AG08396 (cell line): ENCODE measurements around the gene TPGS1.

Source experiments
- DNase-seq: peaks from one replicate; pipeline ENCODE4 v3.0.0; 2012; ENCODE audit warnings: low spot score, mixed read lengths

Gene TPGS1

DNA sequence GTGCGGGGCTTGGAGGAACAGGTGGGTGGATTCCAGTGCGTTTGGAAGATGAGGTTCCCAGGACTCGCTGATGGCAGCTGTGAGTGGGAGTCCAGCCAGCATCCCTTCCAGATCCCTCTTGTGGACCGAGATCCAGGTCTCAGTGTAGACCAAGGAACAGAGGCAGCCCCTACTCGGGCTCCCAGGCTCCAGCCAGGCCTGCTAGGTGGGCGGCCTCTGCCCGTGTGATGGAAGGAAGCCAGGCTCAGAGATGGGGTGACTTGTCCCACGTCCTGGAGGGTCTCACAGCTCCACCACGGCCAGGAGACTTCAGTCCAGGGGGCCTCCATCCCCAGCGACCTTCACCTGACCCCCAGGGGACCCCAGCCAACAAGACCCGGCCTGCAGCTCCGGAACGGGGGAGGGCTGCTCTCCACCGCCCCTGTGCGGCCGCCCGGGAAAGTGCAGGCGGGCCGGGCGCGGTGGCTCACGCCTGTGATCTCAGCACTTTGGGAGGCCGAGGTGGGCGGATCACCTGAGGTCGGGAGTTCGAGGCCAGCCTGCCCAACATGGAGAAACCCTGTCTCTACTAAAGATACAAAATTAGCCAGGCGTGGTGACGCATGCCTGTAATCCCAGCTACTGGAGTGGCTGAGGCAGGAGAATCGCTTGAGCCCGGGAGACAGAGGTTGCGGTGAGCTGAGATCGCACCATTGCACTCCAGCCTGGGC, 11.7 kb upstream of the TPGS1 start:
- DNase-seq = peak; percentile 66

DNA sequence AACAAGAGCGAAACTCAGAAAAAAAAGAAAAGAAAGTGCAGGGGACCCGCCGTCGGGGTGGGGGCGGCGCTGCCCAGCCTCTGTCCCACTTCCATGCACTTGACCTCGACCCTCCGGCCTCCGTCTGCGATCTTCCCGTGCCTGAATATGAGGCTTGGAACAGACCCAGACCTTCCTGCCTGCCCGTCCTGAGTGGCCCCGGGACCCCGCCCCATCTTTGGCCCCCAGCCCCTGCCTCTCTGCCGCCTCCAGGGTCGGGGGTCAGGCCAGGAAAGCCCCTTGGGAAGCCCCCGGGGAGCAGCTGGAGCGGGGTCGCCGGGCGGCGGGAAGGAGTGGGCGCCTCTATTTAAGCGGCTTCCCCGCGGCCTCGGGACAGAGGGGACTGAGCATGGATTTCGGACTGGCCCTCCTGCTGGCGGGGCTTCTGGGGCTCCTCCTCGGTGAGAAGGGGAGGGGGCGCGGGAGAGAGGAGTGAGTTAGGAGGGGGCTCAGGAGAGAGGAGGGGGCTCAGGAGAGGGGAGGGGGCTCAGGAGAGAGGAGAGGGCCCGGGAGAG, 11.1 kb upstream of the TPGS1 start, which contains the start of gene MADCAM1:
TSS of gene MADCAM1 (plus strand) at position 375 of the 554 bp plus-strand sequence. CDS start at position 389, 14 bp downstream.
- no peak for DNase-seq

DNA sequence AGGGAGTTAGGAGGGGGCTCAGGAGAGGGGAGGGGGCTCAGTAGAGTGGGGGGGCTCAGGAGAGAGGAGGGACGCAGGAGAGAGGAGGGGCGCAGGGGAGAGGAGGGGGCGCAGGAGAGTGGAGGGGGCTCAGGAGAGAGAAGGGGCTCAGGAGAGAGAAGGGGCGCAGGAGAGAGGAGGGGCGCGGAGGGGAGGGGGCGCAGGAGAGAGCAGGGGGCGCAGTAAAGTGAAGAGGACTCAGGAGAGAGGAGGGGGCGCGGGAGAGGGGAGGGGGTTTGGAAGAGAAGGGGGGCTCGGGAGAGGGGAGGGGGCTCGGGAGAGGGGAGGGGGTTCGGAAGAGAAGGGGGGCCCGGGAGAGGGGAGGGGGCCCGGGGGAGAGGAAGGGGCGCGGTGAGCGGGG, 10.3 kb upstream of the TPGS1 start:
- DNase-seq = no peak

DNA sequence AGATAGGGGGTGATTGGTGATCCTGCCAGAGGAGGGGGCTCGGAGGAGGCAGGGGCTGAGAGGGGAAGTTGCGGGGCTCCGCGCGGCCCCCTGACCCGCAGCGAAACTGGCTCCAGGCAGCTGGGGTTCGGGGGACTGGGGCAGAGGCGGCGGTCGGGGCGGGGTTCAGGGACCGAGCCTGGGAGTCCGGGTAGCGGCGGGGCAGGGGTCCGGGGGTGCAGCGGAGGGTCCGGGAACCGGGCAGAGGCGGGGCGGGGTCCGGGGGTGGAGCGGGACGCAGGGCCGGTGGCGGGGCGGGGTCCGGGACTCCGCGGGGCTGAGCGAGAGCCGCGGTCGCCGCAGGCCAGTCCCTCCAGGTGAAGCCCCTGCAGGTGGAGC, 9.8 kb upstream of the TPGS1 start:
- DNase-seq = no peak

DNA sequence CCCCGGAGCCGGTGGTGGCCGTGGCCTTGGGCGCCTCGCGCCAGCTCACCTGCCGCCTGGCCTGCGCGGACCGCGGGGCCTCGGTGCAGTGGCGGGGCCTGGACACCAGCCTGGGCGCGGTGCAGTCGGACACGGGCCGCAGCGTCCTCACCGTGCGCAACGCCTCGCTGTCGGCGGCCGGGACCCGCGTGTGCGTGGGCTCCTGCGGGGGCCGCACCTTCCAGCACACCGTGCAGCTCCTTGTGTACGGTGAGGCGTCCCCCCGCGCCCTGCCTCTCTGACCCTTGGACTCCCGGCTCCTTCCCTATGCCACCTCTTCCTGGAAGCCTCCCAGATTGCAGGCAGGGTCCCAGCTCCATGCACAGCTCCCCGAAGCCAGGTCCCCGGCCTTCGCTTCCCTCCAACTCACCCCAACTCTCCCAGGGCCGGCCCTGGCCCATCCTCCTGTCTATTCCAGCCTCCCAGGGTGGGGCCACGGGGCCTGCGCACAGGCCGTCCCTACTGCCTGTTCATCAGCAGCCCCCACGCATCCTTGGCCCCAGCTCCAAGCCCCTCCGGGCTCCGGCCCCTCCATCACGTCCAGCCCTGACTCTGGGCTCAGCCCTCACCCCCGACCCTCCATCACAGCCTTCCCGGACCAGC, 9.3 kb upstream of the TPGS1 start:
- DNase-seq = no peak

DNA sequence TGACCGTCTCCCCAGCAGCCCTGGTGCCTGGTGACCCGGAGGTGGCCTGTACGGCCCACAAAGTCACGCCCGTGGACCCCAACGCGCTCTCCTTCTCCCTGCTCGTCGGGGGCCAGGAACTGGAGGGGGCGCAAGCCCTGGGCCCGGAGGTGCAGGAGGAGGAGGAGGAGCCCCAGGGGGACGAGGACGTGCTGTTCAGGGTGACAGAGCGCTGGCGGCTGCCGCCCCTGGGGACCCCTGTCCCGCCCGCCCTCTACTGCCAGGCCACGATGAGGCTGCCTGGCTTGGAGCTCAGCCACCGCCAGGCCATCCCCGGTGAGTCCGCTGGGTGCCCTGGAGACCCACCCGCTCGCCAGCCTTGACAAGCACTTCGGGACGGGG, 8.8 kb upstream of the TPGS1 start:
- DNase-seq = no peak

DNA sequence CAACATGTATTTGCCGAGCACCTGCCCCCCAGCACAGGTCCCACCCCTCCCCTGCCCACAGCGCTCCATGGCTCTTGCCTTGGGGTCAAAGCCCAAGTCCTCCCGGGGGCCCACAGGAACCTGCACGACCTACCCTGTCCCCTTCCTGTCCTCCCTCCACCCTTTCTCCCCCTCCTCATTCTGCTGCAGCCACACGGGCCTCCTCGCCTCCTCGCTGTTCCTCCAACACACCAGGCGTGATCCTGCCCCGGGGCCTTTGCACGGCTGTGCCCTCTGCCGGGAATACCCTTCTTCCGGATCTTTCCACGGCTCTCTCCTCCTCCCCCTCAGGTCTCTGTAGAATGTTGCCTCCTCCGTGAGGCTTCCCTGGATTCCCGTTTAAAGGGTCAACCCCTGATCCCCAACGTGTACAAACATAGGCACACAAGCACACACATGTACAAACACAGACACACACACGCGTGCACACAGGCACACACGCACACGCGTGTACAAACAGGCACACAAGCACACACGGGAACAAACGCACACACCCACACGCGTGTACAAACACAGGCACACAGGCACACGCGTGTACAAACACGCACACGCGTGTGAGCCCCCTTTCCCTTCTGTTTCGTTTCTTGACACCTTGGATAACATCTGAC, 8.2 kb upstream of the TPGS1 start:
- DNase-seq = no peak

DNA sequence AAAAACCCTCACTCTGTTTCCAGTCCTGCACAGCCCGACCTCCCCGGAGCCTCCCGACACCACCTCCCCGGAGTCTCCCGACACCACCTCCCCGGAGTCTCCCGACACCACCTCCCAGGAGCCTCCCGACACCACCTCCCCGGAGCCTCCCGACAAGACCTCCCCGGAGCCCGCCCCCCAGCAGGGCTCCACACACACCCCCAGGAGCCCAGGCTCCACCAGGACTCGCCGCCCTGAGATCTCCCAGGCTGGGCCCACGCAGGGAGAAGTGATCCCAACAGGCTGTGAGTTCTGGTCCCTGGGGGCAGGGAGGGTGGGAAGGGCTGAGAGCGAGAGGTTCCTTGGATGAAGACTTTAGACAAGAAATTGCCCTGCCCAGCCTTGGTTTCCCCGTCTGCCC, 5.7 kb upstream of the TPGS1 start:
- no peak for DNase-seq

DNA sequence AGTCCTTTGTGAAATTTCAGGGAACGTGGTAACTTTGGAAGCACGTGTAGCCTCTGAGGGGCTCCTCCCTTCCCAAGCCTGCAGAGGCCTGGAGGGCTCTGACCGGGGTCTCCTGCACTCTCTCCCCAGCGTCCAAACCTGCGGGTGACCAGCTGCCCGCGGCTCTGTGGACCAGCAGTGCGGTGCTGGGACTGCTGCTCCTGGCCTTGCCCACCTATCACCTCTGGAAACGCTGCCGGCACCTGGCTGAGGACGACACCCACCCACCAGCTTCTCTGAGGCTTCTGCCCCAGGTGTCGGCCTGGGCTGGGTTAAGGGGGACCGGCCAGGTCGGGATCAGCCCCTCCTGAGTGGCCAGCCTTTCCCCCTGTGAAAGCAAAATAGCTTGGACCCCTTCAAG, 2.7 kb upstream of the TPGS1 start:
- no peak for DNase-seq

DNA sequence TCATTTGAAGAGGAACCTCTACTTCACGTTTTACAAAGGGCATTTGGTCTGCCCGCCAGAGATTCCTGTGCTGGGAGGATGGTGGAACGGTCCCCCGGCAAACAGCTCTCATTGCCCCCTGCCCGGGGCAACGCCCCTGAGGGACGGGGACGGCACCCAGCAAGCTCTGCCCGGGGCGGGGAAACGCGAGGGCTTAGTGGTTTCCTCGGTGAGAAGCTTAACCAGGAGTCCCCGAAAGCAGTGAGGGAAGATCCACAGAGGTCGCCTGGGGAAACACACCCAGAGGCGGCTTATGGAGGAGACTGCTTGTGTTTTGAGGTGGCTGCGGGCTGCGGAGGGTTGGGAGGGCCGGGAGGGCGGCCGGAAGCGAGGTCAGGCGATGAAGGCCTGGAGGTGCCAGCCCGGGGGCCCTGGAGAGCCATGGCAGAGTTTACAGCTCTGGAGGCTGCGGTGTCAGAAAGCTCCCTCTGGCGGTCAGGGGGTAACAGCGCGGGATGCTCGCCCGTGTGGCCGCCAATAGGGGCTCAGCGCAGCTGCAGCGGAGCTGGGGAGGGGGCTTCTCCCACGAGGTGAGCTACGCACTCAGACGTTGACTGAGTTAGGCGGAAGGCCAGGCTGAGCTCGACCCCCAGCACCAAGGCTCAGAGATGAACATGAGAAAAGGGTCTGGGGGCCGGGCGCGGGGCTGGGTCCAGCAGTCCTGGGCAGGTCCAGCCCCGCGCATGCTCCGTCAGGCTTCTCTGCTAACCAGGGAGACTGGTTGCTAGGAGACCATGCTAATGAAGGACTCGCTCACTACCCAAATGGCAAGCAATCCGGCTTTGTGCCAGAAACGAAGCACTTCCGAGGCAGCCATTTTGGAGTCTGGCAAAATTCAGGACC, 652 bp upstream of the TPGS1 start:
- DNase-seq = peak; percentile 100

DNA sequence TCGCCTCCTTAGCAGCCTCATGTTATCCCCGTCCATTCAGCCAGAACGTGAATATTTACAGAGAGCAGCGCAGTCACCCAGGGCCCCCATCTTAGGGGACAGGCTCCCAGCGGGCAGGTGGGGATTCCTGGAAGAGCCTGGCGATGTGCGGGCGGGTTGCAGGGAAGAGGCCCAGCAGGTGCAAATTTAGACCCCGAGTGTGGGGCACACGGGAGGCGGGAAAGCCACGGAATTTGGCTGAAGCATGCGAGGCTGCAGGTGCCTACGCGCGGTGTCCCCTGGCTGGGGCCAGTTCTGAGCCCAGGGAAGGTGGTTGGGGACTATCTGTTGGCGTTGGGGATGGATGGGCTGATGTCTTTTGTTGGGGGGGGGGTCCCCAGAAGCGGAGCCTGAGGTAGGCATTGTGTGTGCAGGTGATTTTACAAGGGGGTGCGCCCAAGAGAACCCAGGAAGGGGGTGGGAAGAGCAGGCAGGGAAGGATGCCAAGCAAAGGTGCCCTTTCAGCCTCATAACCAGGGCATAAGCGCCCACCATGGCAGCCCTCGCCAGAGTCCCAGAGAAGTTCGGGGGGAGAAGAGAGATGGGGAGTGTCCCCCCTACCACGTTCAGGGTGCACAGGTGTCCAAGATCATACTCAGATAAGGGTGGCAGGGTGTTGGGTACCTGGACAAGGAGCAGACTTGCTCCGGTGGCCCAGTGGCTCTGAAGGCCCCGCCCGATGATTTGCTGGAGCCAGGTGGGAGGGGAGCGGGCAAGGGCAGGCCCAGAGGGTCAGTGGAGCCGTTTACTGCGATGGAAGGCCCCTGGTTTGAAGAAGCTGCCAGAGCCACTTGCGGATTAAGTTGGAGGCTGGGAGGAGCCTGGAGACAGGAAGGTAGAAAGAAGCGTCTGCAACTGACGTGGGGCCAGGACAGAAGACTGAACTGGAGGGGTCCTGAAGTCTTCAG, 1.2 kb downstream of the TPGS1 start:
- DNase-seq = no peak

DNA sequence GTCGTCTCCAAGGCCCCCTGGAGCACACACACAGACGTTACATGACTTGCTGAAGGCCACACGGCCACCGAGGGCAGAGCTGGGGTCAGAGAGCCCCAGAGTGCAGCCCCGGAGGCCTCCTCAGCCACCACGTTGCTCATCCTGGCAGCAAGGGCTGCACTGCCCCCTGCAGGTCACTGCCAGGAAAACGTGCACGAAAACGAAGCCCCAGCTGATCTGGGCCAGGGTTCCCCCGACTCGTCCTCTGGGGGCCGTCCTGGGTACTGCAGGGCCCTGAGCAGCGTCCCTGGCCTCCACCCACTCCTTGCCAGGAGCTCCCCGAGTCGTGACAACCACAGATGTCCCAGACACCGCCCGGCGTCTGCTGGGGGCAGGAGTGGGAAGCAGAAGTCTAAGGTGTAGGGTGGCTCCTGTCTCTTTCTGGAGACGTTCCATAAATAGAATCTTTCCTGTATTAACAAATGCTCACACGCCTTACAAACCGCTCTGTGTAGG, 3.4 kb downstream of the TPGS1 start:
- DNase-seq = peak; percentile 91

DNA sequence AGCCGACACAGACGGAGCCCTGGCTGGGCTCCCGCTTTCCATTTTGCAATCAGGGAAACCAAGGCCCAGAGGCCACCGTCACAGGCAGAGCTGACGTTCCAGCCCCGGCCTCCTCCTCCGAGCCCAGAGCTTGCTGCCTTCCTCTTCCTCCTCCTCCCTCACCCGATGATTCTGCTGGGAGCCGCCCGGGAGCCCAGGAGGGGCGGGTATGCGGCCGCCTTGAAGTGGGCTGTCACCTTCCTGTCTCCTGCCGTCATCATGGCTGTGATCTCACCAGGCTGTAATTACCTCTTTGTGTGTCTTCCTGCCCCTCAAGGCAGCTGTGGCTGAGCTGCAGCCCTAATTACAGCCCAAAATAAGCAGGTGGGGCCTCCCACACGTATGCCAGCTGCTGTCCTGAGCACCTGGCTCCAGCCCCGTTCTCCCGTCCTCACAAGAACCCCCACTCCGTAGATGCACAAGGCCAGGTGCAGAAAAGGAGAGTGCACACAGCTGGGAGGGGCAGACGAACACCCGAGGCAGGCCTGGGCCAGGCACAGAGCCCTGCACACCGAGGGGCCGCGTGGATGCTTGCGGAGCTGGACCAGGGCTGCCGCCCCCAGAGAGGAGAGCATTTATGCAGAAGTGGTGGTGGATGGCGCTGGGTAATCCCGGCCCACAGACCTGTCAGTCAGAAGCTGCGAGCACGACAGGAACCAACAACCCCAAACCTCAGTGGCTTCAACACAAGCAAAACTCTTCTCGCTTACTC, 4.0 kb downstream of the TPGS1 start:
- no peak for DNase-seq

DNA sequence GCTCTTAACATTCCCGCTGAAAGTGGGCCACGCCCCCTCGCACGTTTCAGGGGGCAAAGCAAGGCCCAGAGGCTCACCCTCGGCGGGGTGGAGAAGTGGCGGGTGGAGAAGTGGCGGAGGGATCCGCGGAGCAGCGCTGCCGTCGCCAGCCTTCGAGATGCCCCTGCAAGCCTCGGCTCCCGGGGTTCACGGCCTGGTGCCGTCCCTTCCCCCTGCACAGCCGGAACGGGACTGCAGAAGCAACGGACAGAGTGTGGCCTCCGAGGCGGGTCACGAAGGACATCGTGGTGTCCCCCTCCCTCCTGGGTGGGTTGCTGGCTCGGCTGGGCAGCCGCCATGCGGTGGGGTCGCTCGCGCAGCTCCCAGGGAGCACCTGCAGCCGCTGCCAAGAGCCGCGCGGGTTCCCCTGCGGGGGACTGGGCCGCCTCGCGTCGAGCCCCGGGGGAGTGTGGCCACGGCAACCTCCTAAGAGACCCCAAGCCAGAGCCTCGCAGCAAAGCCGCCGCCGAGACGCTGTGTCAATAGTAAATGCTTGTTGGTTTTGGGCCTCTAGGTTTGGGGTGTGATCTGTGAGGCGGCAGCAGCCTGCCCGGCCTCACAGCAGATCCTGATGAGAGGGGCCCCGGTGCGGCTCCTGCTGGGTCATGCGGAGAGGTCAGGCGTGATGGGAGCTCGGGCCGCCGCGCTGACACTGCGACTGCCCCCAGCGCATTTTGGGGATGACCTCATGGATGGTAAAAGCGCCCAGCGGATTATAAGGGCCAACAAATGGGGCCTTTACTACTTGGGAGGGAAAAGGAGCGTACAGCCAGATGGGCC, 5.5 kb downstream of the TPGS1 start:
- DNase-seq = no peak

DNA sequence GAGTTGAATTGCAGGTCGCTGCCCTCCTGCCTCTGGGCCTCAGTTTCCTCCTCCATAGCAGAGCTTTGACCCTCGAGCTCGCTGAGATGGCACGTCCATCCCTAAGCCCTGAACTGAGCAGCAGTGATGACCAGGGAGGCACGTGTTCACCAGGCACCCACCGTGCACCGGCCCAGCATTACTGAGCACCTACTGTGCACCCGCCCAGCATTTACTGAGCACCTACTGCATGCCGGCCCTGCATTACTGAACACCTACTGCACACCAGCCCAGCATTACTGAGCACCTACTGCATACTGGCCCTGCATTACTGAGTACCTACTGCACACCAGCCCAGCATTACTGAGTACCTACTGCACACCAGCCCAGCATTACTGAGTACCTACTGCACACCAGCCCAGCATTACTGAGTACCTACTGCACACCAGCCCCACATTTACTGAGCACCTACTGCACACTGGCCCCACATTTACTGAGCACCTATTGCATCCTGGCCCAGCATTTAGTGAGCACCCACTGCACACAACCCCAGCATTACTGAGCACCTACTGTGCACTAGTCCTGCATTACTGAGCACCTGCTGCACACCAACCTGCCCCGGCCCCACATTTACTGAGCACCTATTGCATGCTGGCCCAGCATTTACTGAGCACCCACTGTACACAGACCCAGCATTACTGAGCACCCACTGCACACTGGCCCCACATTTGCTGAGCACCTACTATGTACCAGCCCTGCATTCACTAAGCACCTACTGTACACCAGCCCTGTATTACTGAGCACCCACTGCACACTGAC, 6.3 kb downstream of the TPGS1 start:
- no peak for DNase-seq

DNA sequence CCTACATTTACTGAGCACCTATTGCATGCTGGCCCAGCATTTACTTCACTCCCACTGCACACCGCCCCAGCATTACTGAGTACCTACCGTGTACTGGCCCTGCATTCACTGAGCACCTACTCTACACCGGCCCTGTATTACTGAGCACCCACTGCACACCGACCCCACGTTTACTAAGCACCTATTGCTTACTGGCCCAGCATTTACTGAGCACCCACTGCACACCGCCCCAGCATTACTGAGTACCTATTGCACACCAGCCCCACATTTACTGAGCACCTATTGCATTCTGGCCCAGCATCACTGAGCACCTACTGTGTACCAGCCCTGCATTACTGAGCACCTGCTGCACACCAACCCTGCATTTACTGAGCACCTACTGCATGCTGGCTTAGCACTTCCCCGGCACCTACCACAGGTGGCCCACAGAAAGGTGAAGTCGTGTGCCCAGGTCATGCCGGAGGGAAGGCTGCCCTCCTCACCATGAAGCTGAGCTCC, 6.9 kb downstream of the TPGS1 start:
- DNase-seq = no peak

DNA sequence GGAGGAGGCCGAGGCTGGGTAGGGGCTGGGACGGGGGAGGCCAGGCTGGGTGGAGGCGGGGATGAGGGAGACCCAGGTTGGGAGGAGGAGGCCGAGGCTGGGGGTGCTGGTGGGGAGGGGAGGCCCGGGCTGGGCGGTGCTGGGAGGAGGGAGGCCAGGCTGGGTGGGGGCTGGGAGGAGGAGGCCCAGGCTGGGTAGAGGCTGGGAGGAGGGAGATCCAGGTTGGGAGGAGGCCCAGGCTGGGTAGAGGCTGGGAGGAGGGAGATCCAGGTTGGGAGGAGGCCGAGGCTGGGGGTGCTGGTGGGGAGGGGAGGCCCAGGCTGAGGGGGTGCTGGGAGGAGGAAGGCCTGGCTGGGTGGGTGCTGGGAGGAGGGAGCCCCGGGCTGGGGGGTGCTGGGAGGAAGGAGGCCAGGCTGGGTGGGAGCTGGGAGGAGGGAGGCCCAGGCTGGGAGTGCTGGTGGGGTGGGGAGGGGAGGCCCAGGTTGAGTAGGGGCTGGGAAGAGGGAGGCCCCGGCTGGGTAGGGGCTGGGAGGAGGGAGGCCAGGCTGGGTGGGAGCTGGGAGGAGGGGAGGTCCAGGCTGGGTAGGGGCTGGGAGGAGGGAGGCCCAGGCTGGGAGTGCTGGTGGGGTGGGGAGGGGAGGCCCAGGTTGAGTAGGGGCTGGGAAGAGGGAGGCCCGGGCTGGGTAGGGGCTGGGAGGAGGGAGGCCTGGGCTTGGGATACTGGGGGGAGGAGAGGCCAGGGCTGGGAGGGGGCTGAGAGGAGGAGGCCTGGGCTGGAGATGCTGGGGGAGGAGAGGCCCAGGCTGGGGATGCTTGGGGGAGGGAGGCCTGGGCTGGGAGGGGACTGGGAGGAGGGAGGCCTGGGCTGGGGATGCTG, 10.7 kb downstream of the TPGS1 start:
- no peak for DNase-seq
